Progenitor cell of endocrine pancreas (in vitro differentiated cells): ENCODE results near the gene HAGH. TPM values are rescaled to one million over a fixed set of nuclear protein-coding genes. Genes with fewer than 3 reads are reported as not detected.

Experiments used
- DNase-seq: peaks from one replicate; pipeline ENCODE4 v3.0.0; 2021; ENCODE audit warnings: low spot score; ENCODE audit not compliant: unreplicated experiment
- H3K27ac Mint-ChIP-seq: 2 replicates; pipeline ENCODE4 v1.8.0; 2021; ENCODE audit warnings: mild to moderate bottlenecking, moderate library complexity, mixed read lengths
- H3K27me3 Mint-ChIP-seq: 2 replicates; pipeline ENCODE4 v1.8.0; 2021; ENCODE audit warnings: mixed read lengths
- H3K36me3 Mint-ChIP-seq: 2 replicates; pipeline ENCODE4 v1.8.0; 2022; ENCODE audit warnings: mixed read lengths; ENCODE audit not compliant: insufficient read depth
- H3K4me1 Mint-ChIP-seq: 2 replicates; pipeline ENCODE4 v1.8.0; 2021; ENCODE audit warnings: low read depth, mixed read lengths
- H3K4me3 Mint-ChIP-seq: 2 replicates; pipeline ENCODE4 v1.8.0; 2021; ENCODE audit warnings: low read depth, mild to moderate bottlenecking, moderate library complexity, mixed read lengths
- H3K9me3 Mint-ChIP-seq: 2 replicates; pipeline ENCODE4 v1.8.0; 2021; ENCODE audit warnings: low read depth, mixed read lengths
- CTCF ChIP-seq: fragments of 200-600 bp; sonication (generic); IDR thresholded peaks from one replicate; pipeline ENCODE4 v1.5.0; 2021; ENCODE audit warnings: antibody characterized with exemption, mild to moderate bottlenecking; ENCODE audit not compliant: unreplicated experiment
- total RNA-seq: library from RNA; stranded (reverse); gene quantifications from 2 replicates; pipeline ENCODE4 v1.2.1, GENCODE V29; 2021

The HAGH gene
- total RNA-seq, 1 donor from 2014 or later: 43.6 TPM

- TF ChIP-seq CTCF: no peak
- peaks cover 14% of the 10 kb centered on the region for H3K4me1 Mint-ChIP-seq
- H3K4me3 Mint-ChIP-seq: no peak overlapping the region
- peaks cover 2% of the 10 kb centered on the region for H3K36me3 Mint-ChIP-seq
- no peak overlapping the region for H3K27ac Mint-ChIP-seq
- no peaks in the 10 kb centered on the region for H3K9me3 Mint-ChIP-seq
- H3K27me3 Mint-ChIP-seq: no peaks in the 10 kb centered on the region
- no peak for DNase-seq
Observed at GRCh38 chr16:1822801-1823200, 3.8 kb downstream of the HAGH start.

- Mint-ChIP-seq H3K27ac (no peak overlapping the region), H3K9me3 (no peaks in the 10 kb centered on the region), H3K36me3 (peaks cover 2% of the 10 kb centered on the region), H3K4me1 (peaks cover 9% of the 10 kb centered on the region), H3K4me3 (no peak overlapping the region), H3K27me3 (no peaks in the 10 kb centered on the region)
- DNase-seq: no peak
- no peak for TF ChIP-seq CTCF
Observed at GRCh38 chr16:1821861-1822611, 4.6 kb downstream of the HAGH start.

- peaks cover 2% of the 10 kb centered on the region for H3K36me3 Mint-ChIP-seq
- H3K4me1 Mint-ChIP-seq: peaks cover 9% of the 10 kb centered on the region
- no peak overlapping the region for H3K4me3 Mint-ChIP-seq
- TF ChIP-seq CTCF: no peak
- DNase-seq: no peak
- no peaks in the 10 kb centered on the region for H3K9me3 Mint-ChIP-seq
- no peak overlapping the region for H3K27ac Mint-ChIP-seq
- H3K27me3 Mint-ChIP-seq: no peaks in the 10 kb centered on the region
Observed at GRCh38 chr16:1820946-1821290, 5.7 kb downstream of the HAGH start.

GRCh38 chr16:1820096-1820945 is 6.3 kb downstream of the HAGH start:
- H3K27ac Mint-ChIP-seq: no peak overlapping the region
- no peaks in the 10 kb centered on the region for H3K27me3 Mint-ChIP-seq
- DNase-seq: no peak
- peaks cover 3% of the 10 kb centered on the region for H3K36me3 Mint-ChIP-seq
- H3K4me3 Mint-ChIP-seq: no peak overlapping the region
- no peak for TF ChIP-seq CTCF
- peaks cover 5% of the 10 kb centered on the region for H3K4me1 Mint-ChIP-seq
- no peaks in the 10 kb centered on the region for H3K9me3 Mint-ChIP-seq

- Mint-ChIP-seq H3K4me1 (peaks cover 3% of the 10 kb centered on the region), H3K27ac (no peak overlapping the region), H3K27me3 (no peaks in the 10 kb centered on the region), H3K36me3 (peaks cover 7% of the 10 kb centered on the region), H3K4me3 (no peak overlapping the region), H3K9me3 (no peaks in the 10 kb centered on the region)
- no peak for DNase-seq
- TF ChIP-seq CTCF: no peak
Observed at GRCh38 chr16:1819611-1820010, 7.0 kb downstream of the HAGH start.
